ENCODE data around the gene KYNU.
"Not testable (repeated sequence)": the region's sequence is repeated elsewhere in the genome, so short reads cannot be mapped to it uniquely, and the experiment has no call there.

The KYNU gene

GRCh38 chr2:142936629-142937028 lies 59.2 kb downstream of the KYNU start:
- H3K27me3 Mint-ChIP-seq: peaks cover 12% of the 10 kb centered on the region
- H3K9me3 Mint-ChIP-seq: no peaks in the 10 kb centered on the region
- ATAC-seq (replicated peaks; ENCODE audit: extremely low read depth, poor library complexity, severe bottlenecking): no peak
- no peak overlapping the region for H3K27ac Mint-ChIP-seq (ENCODE audit: low read depth)
- no peaks in the 10 kb centered on the region for H3K36me3 Mint-ChIP-seq (ENCODE audit: insufficient read depth)
- no peak overlapping the region for H3K4me3 Mint-ChIP-seq
- DNase-seq (ENCODE audit: low spot score in 2 of 2): no peak
- no peaks in the 10 kb centered on the region for H3K4me1 Mint-ChIP-seq

GRCh38 chr2:142937347-142937746 lies 59.9 kb downstream of the KYNU start:
- Mint-ChIP-seq H3K4me3 (no peak overlapping the region), H3K9me3 (no peaks in the 10 kb centered on the region), H3K36me3 (ENCODE audit: insufficient read depth) (no peaks in the 10 kb centered on the region), H3K27me3 (peaks cover 12% of the 10 kb centered on the region), H3K4me1 (no peaks in the 10 kb centered on the region), H3K27ac (ENCODE audit: low read depth) (no peak overlapping the region)
- ATAC-seq (replicated peaks; ENCODE audit: extremely low read depth, poor library complexity, severe bottlenecking) (no peak), DNase-seq (ENCODE audit: low spot score in 2 of 2) (no peak)

DNA sequence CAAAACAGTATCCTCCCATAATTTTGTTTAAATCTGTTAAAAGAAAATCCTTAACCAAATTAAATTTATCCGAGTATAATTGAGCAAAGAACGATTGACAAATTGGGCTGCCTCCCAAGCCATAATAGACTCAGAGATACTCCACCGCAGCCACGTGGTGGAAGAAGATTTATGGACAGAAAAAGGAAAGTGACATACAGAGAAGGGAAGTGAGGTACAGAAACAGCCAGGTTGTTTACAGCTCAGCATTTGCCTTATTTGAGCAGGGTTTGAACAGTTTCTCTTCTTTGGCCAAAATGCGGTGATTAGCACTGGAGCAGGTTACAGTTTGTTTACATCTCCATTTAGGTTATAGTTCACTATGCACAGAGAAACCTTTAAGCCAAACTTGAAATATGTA lies 60.8 kb downstream of the KYNU start:
- H3K9me3 Mint-ChIP-seq: no peaks in the 10 kb centered on the region
- no peak overlapping the region for H3K4me3 Mint-ChIP-seq
- H3K27me3 Mint-ChIP-seq: peaks cover 12% of the 10 kb centered on the region
- DNase-seq (ENCODE audit: low spot score in 2 of 2) (no peak), ATAC-seq (replicated peaks; ENCODE audit: extremely low read depth, poor library complexity, severe bottlenecking) (no peak)
- H3K27ac Mint-ChIP-seq (ENCODE audit: low read depth): no peak overlapping the region
- H3K36me3 Mint-ChIP-seq (ENCODE audit: insufficient read depth): no peaks in the 10 kb centered on the region
- no peaks in the 10 kb centered on the region for H3K4me1 Mint-ChIP-seq

GRCh38 chr2:142940606-142941223 lies 63.3 kb downstream of the KYNU start:
- peaks cover 6% of the 10 kb centered on the region for H3K27me3 Mint-ChIP-seq
- H3K27ac Mint-ChIP-seq (ENCODE audit: low read depth): no peak overlapping the region
- H3K9me3 Mint-ChIP-seq: no peaks in the 10 kb centered on the region
- no peak overlapping the region for H3K4me3 Mint-ChIP-seq
- no peaks in the 10 kb centered on the region for H3K4me1 Mint-ChIP-seq
- DNase-seq (ENCODE audit: low spot score in 2 of 2) (no peak), ATAC-seq (replicated peaks; ENCODE audit: extremely low read depth, poor library complexity, severe bottlenecking) (no peak)
- peaks cover 2% of the 10 kb centered on the region for H3K36me3 Mint-ChIP-seq (ENCODE audit: insufficient read depth)

DNA sequence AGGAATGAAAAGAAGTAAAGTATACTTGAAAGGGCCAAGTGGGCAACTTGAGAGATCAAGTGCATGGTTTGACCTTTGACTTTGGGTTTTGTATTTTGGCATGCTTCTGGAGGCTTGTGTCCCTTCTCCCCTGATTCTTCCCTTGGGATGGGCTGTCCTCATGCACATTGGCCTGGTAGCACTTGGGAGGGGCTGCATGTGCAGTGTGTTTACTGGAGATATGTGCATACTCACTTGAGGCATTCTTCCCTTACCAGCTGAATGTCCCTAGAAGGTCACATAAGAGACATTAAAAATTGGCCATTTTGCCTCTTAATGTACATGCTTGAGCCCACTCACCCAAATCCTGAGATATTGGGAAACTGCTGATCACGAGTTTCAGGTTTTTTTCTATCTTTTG lies 65.2 kb downstream of the KYNU start:
- ATAC-seq (replicated peaks; ENCODE audit: extremely low read depth, poor library complexity, severe bottlenecking) (no peak), DNase-seq (ENCODE audit: low spot score in 2 of 2) (no peak)
- no peak overlapping the region for H3K27ac Mint-ChIP-seq (ENCODE audit: low read depth)
- no peak overlapping the region for H3K4me3 Mint-ChIP-seq
- no peaks in the 10 kb centered on the region for H3K9me3 Mint-ChIP-seq
- H3K4me1 Mint-ChIP-seq: no peaks in the 10 kb centered on the region
- peaks cover 2% of the 10 kb centered on the region for H3K36me3 Mint-ChIP-seq (ENCODE audit: insufficient read depth)
- H3K27me3 Mint-ChIP-seq: no peaks in the 10 kb centered on the region

- H3K9me3 Mint-ChIP-seq: no peaks in the 10 kb centered on the region
- ATAC-seq (replicated peaks; ENCODE audit: extremely low read depth, poor library complexity, severe bottlenecking): no peak
- no peak overlapping the region for H3K4me3 Mint-ChIP-seq
- DNase-seq (ENCODE audit: low spot score in 2 of 2): no peak
- peaks cover 2% of the 10 kb centered on the region for H3K36me3 Mint-ChIP-seq (ENCODE audit: insufficient read depth)
- peaks cover 10% of the 10 kb centered on the region for H3K27me3 Mint-ChIP-seq
- no peak overlapping the region for H3K27ac Mint-ChIP-seq (ENCODE audit: low read depth)
- H3K4me1 Mint-ChIP-seq: no peaks in the 10 kb centered on the region
These were observed 66.8 kb downstream of the KYNU start for GRCh38 chr2:142944264-142944663.

- ATAC-seq (replicated peaks; ENCODE audit: extremely low read depth, poor library complexity, severe bottlenecking) (no peak), DNase-seq (ENCODE audit: low spot score in 2 of 2) (no peak)
- Mint-ChIP-seq H3K27me3 (peaks cover 14% of the 10 kb centered on the region), H3K9me3 (peaks cover 2% of the 10 kb centered on the region), H3K4me3 (no peak overlapping the region), H3K36me3 (ENCODE audit: insufficient read depth) (peaks cover 2% of the 10 kb centered on the region), H3K4me1 (no peaks in the 10 kb centered on the region), H3K27ac (ENCODE audit: low read depth) (no peak overlapping the region)
These were observed 67.3 kb downstream of the KYNU start for GRCh38 chr2:142944721-142945120.

- no peak overlapping the region for H3K4me3 Mint-ChIP-seq
- DNase-seq (ENCODE audit: low spot score in 2 of 2) (no peak), ATAC-seq (replicated peaks; ENCODE audit: extremely low read depth, poor library complexity, severe bottlenecking) (no peak)
- H3K9me3 Mint-ChIP-seq: peaks cover 10% of the 10 kb centered on the region
- no peaks in the 10 kb centered on the region for H3K4me1 Mint-ChIP-seq
- peaks cover 2% of the 10 kb centered on the region for H3K36me3 Mint-ChIP-seq (ENCODE audit: insufficient read depth)
- H3K27me3 Mint-ChIP-seq: peaks cover 25% of the 10 kb centered on the region
- H3K27ac Mint-ChIP-seq (ENCODE audit: low read depth): no peak overlapping the region
These were observed 69.5 kb downstream of the KYNU start for GRCh38 chr2:142946941-142947340.

- H3K27ac Mint-ChIP-seq (ENCODE audit: low read depth); H3K36me3 Mint-ChIP-seq (ENCODE audit: insufficient read depth); ATAC-seq (replicated peaks; ENCODE audit: extremely low read depth, poor library complexity, severe bottlenecking); H3K9me3 Mint-ChIP-seq; H3K4me3 Mint-ChIP-seq; DNase-seq (ENCODE audit: low spot score in 2 of 2); H3K4me1 Mint-ChIP-seq: not testable (repeated sequence)
- peaks cover 37% of the 10 kb centered on the region for H3K27me3 Mint-ChIP-seq
These were observed 71.3 kb downstream of the KYNU start for GRCh38 chr2:142948723-142949122.

DNA sequence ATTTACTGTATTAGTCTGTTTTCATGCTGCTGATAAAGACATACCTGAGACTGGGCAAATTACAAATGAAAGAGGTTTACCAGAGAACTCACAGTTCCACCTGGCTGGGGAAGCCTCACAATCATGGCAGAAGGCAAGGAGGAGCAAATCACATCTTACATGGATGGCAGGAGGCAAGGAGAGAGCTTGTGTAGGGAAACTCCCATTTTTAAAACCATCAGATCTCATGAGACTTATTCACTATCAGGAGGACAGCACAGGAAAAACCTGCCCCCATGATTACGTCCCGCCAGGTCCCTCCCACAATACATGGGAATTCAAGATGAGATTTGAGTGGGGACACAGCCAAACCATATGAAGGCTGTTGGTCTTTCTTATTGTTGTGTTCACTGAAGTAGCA lies 72.9 kb downstream of the KYNU start:
- not testable (repeated sequence) for DNase-seq (ENCODE audit: low spot score in 2 of 2); ATAC-seq (replicated peaks; ENCODE audit: extremely low read depth, poor library complexity, severe bottlenecking); H3K4me3 Mint-ChIP-seq; H3K4me1 Mint-ChIP-seq; H3K36me3 Mint-ChIP-seq (ENCODE audit: insufficient read depth); H3K9me3 Mint-ChIP-seq; H3K27ac Mint-ChIP-seq (ENCODE audit: low read depth)
- peaks cover 47% of the 10 kb centered on the region for H3K27me3 Mint-ChIP-seq

DNA sequence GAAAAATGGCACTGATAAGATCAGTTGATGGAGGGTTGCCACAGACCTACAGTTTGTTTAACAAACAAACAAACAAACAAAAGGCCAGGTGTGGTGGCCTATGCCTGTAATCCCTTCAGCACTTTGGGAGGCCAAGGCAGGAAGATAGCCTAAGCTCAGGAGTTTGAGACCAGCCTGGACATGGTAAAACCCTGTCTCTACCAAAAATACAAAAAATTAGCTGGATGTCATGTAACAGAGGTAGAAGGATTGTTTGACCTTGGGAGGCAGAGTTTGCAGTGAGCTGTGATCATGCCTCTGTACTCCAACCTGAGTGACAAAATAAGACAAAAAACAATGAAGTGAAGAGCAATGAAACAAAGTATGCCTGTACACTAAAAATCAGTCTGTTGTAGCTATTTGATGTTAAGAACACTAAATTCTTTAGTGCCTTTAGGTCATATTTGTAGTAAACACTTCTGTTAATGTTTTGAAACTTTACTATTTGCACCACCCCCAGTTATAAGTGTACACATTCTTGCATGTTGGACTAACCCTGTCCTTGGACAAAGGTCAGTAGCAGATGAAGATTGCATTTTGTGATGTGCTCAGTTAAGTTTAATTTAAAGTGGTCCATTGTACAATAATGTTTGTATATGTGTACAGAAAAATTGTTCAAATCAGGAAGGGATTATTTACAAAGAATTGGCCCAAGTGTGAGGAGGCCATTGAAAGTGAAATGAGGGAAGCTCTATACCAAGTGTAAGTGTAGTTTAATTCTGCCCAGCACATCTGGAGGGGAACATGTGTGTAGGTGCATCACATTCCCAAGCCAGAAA lies 73.9 kb downstream of the KYNU start:
- Mint-ChIP-seq H3K36me3 (ENCODE audit: insufficient read depth) (no peaks in the 10 kb centered on the region), H3K4me3 (no peak overlapping the region), H3K9me3 (peaks cover 10% of the 10 kb centered on the region), H3K4me1 (no peaks in the 10 kb centered on the region), H3K27me3 (peaks cover 55% of the 10 kb centered on the region), H3K27ac (ENCODE audit: low read depth) (no peak overlapping the region)
- DNase-seq (ENCODE audit: low spot score in 2 of 2) (no peak), ATAC-seq (replicated peaks; ENCODE audit: extremely low read depth, poor library complexity, severe bottlenecking) (no peak)

DNA sequence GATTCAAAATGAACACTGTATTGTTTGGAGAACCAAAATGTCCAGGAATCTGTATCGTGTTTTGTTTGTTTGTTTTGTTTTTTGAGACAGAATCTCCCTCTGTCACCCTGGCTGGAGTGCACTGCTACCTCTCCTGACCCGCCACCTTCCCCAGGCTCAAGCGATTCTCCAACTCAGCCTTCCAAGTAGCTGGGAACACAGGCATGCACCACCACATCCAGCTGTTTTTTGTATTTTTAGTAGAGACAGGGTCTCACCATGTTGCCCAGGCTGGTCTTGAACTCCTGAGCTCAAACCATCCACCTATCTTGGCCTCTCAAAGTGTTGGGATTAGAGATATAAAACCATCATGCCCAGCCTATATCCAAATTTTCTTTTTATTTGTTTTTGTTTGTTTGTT lies 74.6 kb downstream of the KYNU start:
- Mint-ChIP-seq H3K4me3 (no peak overlapping the region), H3K27me3 (peaks cover 55% of the 10 kb centered on the region), H3K36me3 (ENCODE audit: insufficient read depth) (no peaks in the 10 kb centered on the region), H3K9me3 (peaks cover 10% of the 10 kb centered on the region), H3K4me1 (no peaks in the 10 kb centered on the region), H3K27ac (ENCODE audit: low read depth) (no peak overlapping the region)
- ATAC-seq (replicated peaks; ENCODE audit: extremely low read depth, poor library complexity, severe bottlenecking) (no peak), DNase-seq (ENCODE audit: low spot score in 2 of 2) (no peak)

- no peak for DNase-seq (ENCODE audit: low spot score in 2 of 2)
- Mint-ChIP-seq H3K36me3 (ENCODE audit: insufficient read depth) (no peaks in the 10 kb centered on the region), H3K27me3 (peaks cover 54% of the 10 kb centered on the region), H3K27ac (ENCODE audit: low read depth) (no peak overlapping the region), H3K9me3 (peaks cover 10% of the 10 kb centered on the region), H3K4me1 (no peaks in the 10 kb centered on the region), H3K4me3 (no peak overlapping the region)
- no peak for ATAC-seq (replicated peaks; ENCODE audit: extremely low read depth, poor library complexity, severe bottlenecking)
These were observed 75.5 kb downstream of the KYNU start for GRCh38 chr2:142952793-142953494.
